Mucosa of rectum (tissue), 2 donors: ENCODE results near the gene TMED8.
A peak's percentile ranks its signal among the peaks of the same experiment; 100 is the strongest.
"Not testable (repeated sequence)": the region's sequence is repeated elsewhere in the genome, so short reads cannot be mapped to it uniquely, and the experiment has no call there.

ENCODE experiments used
- H3K27ac ChIP-seq, 2 donors: one replicate each; pipeline ENCODE4 v1.7.0; 2013; ENCODE audit warnings: inconsistent platforms in 2 of 2, low read depth in 2 of 2, low read length in 2 of 2
- H3K27me3 ChIP-seq, 2 donors: one replicate each; pipeline ENCODE4 v1.7.0; 2013; ENCODE audit warnings: low read length in 2 of 2; ENCODE audit not compliant: control insufficient read depth in 2 of 2, insufficient read depth in 2 of 2
- H3K36me3 ChIP-seq, 2 donors: one replicate each; pipeline ENCODE4 v1.7.0; 2013; ENCODE audit warnings: low read length in 2 of 2; ENCODE audit not compliant: control insufficient read depth in 2 of 2, insufficient read depth in 2 of 2
- H3K4me1 ChIP-seq, 2 donors: one replicate each; pipeline ENCODE4 v1.7.0; 2013; ENCODE audit warnings: low read length in 2 of 2, mild to moderate bottlenecking in 1 of 2; ENCODE audit not compliant: control insufficient read depth in 2 of 2, insufficient read depth in 2 of 2
- H3K4me3 ChIP-seq, 2 donors: one replicate each; pipeline ENCODE4 v1.7.0; 2013; ENCODE audit warnings: low read length in 2 of 2
- H3K9ac ChIP-seq, 2 donors: one replicate each; pipeline ENCODE4 v1.7.0; 2013; ENCODE audit warnings: low read length in 2 of 2, low read depth in 1 of 2, mild to moderate bottlenecking in 1 of 2
- H3K9me3 ChIP-seq, 2 donors: one replicate each; pipeline ENCODE4 v1.7.0; 2013; ENCODE audit warnings: low read length in 2 of 2; ENCODE audit not compliant: control insufficient read depth in 2 of 2
- donor health status: healthy.
- donor health status: Normal muscosa, but diverticular disease.

The TMED8 gene

GRCh38 chr14:77324816-77325745, 51.8 kb downstream of the TMED8 start:
- H3K27ac ChIP-seq = no peak overlapping the region
- no peak overlapping the region for H3K9ac ChIP-seq
- no peaks in the 10 kb centered on the region for H3K9me3 ChIP-seq
- no peaks in the 10 kb centered on the region for H3K36me3 ChIP-seq
- peaks cover 7 to 9% of the 10 kb centered on the region in 2 donors for H3K4me1 ChIP-seq
- H3K4me3 ChIP-seq = no peak overlapping the region
- H3K27me3 ChIP-seq = no peaks in the 10 kb centered on the region

GRCh38 chr14:77324289-77324688, 52.6 kb downstream of the TMED8 start:
- Histone ChIP-seq H3K27me3 (no peaks in the 10 kb centered on the region), H3K36me3 (no peaks in the 10 kb centered on the region), H3K9ac (no peak overlapping the region), H3K4me3 (no peak overlapping the region), H3K4me1 (peaks cover 13 to 14% of the 10 kb centered on the region in 2 donors), H3K27ac (no peak overlapping the region), H3K9me3 (no peaks in the 10 kb centered on the region)

GRCh38 chr14:77323571-77323970, 53.3 kb downstream of the TMED8 start:
- no peak overlapping the region for H3K9ac ChIP-seq
- no peak overlapping the region for H3K4me3 ChIP-seq
- peaks cover 13 to 14% of the 10 kb centered on the region in 2 donors for H3K4me1 ChIP-seq
- no peak overlapping the region for H3K27ac ChIP-seq
- H3K36me3 ChIP-seq = no peaks in the 10 kb centered on the region
- H3K27me3 ChIP-seq = no peaks in the 10 kb centered on the region
- no peaks in the 10 kb centered on the region for H3K9me3 ChIP-seq

GRCh38 chr14:77322951-77323350, 53.9 kb downstream of the TMED8 start:
- Histone ChIP-seq H3K4me3 (no peak overlapping the region), H3K36me3 (no peaks in the 10 kb centered on the region), H3K27me3 (no peaks in the 10 kb centered on the region), H3K9ac (no peak overlapping the region), H3K9me3 (no peaks in the 10 kb centered on the region), H3K4me1 (peaks cover 13 to 14% of the 10 kb centered on the region in 2 donors), H3K27ac (no peak overlapping the region)

- no peaks in the 10 kb centered on the region for H3K36me3 ChIP-seq
Observed at GRCh38 chr14:77322250-77322902, 54.5 kb downstream of the TMED8 start.

GRCh38 chr14:77320238-77320935, 56.5 kb downstream of the TMED8 start, which contains the start of gene POMT2:
Gene POMT2, minus strand, starts transcription at chr14:77320883. Its CDS starts 202 bp downstream, at chr14:77320681.
- no peaks in the 10 kb centered on the region for H3K27me3 ChIP-seq
- H3K4me1 ChIP-seq = peaks cover 21 to 26% of the 10 kb centered on the region in 2 donors
- H3K4me3 ChIP-seq = peak within 1 kb of the TSS; percentile 89 to 99
- H3K36me3 ChIP-seq = no peaks in the 10 kb centered on the region
- H3K27ac ChIP-seq = peak within 1 kb of the TSS; percentile 99 to 100
- no peaks in the 10 kb centered on the region for H3K9me3 ChIP-seq
- H3K9ac ChIP-seq = peak within 1 kb of the TSS; percentile 79 to 95

More at GRCh38 chr14:77322250-77322902, 54.5 kb downstream of the TMED8 start:
- peak overlapping the region; percentile 63 to 89 for H3K4me3 ChIP-seq
- peak overlapping the region; percentile 63 to 95 for H3K9ac ChIP-seq
- H3K4me1 ChIP-seq = peaks cover 16 to 17% of the 10 kb centered on the region in 2 donors
- no peaks in the 10 kb centered on the region for H3K9me3 ChIP-seq
- peak overlapping the region in 1 of 2 donors; percentile 41 for H3K27ac ChIP-seq
- no peaks in the 10 kb centered on the region for H3K27me3 ChIP-seq

GRCh38 chr14:77319422-77319821, 57.5 kb downstream of the TMED8 start:
- Histone ChIP-seq H3K27ac (no peak overlapping the region), H3K36me3 (no peaks in the 10 kb centered on the region), H3K4me3 (no peak overlapping the region), H3K9me3 (no peaks in the 10 kb centered on the region), H3K4me1 (peaks cover 21 to 29% of the 10 kb centered on the region in 2 donors), H3K9ac (no peak overlapping the region), H3K27me3 (no peaks in the 10 kb centered on the region)

- H3K4me3 ChIP-seq, H3K9ac ChIP-seq, H3K27me3 ChIP-seq, H3K36me3 ChIP-seq, H3K27ac ChIP-seq, H3K9me3 ChIP-seq: not testable (repeated sequence)
- H3K4me1 ChIP-seq = peaks cover 21 to 35% of the 10 kb centered on the region in 2 donors
Observed at GRCh38 chr14:77318756-77319155, 58.1 kb downstream of the TMED8 start.

- Histone ChIP-seq H3K4me1 (peaks cover 21 to 35% of the 10 kb centered on the region in 2 donors), H3K27ac (no peak overlapping the region), H3K36me3 (no peaks in the 10 kb centered on the region), H3K4me3 (no peak overlapping the region), H3K9me3 (no peaks in the 10 kb centered on the region), H3K27me3 (no peaks in the 10 kb centered on the region), H3K9ac (peak overlapping the region in 1 of 2 donors; percentile 24)
Observed at GRCh38 chr14:77318006-77318553, 58.8 kb downstream of the TMED8 start.
